GM19043 (cell line): ENCODE measurements around the gene ZNF879.

ENCODE experiments used
- ATAC-seq: cut with Tn5 transposase; IDR thresholded peaks from one replicate; pipeline ENCODE4 v1.9.1; 2021; ENCODE audit warnings: low read depth; ENCODE audit not compliant: unreplicated experiment

The ZNF879 gene

DNA sequence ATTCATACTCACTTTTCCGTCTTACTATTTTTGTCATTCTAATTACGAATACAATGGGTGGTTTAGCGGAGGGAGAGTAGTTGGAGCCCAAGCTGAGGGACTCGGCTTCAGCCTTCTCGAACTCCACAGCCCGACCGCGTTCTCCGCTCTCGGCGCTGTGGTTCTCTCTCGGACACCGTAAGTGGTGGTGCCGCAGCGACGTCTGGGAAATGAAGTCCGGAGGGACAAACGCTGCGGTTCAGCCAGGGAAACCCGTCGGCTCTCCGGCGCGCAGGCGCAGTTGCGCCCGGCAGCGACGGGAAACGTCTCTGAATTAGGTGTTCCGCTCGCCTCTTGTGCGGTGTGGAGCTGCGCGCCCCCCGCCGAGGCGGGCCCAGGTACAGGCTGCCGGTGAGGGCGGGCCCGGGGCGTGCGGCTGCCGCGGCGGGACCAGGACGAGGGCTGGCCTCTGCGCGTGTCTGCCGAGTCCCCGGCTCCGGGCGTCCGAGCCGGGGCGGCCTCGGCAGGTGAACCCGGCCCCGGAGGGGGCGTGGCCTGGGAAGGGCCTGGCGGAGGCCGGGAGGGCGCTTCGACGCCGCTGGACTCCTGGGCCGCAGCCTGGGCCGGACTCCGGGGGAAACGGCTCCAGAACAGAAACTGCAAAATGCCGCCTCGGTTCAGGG lies at the start of gene ZNF879:
ZNF879 (plus strand) TSS at position 277 of the 662 bp plus-strand sequence. CDS start 1,201 bp downstream, outside the sequence.
- peak; percentile 76 for ATAC-seq

- no peak for ATAC-seq
These were observed 42.2 kb upstream of the ZNF879 start for GRCh38 chr5:178981381-178981780.

DNA sequence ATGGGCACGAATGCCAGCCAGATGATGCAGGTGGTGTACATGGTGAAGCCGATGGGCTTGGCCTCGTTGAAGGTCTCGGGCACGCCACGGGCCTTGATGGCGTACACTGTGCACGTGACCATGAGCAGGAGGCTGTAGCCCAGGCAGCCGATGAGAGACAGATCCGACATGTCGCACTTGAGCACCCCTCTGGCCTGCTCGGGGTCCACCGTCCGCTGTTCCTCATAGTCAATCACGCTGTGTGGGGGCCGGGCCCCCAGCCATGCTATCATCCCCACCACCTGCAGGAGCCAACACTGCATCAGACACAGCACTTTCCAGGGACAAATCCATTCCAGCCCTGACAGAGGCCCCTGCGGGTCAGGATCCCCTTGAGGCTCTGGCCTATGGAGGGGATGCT lies 40.7 kb upstream of the ZNF879 start:
- ATAC-seq = no peak

DNA sequence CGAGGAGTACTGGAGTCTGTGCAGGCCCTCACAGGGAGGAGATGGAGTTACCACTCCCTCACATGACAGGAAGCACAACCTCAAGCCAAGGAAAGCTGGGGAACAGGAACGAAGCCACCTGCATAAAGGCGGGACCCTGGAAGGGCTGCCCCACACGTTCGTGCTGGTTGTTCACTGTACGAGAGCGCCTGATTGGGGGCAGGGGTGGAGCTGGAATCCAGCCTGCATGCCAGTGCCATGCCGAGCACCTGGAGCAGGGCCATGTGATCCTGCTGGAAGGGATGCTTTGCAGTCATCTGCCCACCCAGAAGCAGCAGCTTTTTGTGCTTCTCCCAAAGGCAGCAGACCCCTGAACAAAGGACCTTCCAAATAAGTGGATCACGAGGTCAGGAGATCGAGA lies 39.9 kb upstream of the ZNF879 start:
- ATAC-seq = no peak

DNA sequence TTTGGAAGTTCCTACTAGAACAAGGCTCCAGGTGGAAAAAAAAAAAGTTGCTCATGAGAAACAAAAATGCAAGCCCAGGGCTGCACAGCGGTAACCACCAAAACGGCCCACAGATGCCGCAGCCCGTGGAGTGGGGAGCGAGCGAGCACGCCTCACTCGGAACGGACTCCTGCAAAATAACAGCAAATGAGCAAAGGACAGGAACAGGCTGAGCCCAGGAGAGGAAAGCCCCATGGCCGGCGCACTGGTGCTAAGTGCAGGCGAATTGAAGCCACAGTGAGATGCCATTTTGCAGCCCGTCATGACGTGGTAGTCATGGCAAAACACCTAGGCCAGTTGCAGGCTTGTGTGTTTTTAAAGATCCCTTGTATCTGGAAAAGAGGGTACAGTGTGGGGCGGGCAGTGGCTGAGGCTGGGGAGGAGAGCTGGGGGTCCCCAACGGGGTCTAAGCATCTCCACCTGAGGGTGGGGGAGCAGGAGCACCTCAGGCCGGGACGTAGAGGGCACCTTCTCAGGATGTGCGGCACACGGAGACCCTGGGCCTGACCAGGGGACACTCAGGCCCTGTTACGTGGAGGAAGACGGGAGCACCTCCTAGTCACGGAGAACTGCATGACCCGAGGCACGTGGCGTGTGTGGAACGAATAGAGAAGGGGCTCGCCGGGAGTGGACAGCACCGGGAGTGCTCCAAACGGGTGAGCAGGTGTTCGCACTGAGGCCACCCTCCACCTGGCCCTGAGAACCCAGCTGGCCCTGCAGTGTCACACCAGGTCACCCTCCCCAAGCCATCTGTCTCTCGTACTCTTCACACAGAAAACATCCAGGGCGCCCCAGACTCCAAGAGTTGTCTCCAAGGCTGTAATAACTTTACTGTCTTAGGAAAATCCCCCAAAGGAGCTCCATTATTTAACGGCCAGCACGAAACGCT lies 39.2 kb upstream of the ZNF879 start:
- no peak for ATAC-seq

DNA sequence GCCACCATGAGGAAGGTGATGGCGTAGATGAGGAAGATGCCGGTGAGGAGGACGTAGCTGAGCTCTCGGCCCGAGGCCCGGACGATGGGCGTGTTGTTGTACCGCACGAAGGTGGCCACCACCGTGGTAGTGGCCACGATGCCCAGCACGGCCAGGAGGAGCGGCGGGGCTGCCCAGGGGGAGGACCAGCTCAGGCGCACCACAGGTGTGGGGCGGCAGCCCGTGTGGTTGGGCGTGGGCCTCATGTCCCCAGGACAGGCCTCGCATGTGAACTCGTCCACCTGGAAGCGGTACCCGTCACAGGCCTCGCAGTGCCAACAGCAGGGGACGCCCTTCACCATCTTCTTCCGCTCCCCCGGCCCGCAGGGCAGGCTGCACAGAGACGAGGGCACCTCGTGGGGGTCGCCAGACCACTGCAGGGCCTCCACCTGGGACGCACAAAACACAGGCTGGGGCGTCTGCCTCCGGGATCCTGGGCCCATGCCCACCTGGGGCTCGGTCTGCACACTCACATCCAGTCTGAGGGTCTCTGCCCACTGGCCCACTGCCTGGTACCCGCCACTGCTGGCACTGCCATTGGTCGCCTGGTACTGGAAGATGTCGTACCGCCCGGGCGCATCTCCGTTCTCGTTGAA lies 37.2 kb upstream of the ZNF879 start:
- no peak for ATAC-seq

DNA sequence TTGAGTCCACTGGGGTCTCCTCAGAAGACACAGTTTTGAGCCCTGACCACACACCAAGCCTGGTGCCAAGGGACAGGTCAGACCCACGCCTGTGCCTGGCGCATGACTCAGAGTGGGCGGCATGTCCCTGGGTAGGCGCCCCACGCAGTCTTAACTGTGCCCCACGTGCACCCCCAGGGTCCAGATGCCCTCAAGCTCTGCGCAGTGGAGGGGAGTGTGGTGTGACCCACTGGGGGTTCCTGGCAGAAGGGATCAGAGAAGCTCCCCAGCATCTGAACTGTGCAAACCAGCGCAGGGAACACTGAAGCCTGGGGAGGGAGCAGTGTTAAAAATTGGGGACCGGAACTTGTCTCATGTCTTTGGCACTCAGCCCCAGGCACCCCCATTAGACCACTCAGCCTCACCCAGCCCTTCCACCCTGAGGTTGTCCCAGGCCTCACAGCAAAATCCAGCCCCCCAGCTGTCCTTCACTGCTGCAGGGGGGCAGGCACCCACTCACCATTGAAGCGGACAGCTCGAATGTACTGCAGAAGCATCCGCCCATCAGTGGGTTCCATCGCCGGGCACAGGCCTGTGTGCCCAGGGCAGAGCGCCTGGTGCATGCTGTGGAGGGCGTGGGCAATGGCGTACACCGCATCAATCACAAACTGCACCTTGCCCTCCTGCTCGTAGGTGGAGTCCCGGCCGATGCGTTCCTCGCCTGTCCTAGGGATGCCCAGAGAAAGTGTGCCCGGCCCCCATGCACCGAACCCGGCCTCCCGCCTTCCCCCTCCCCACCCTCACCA lies 35.0 kb upstream of the ZNF879 start:
- ATAC-seq = no peak

DNA sequence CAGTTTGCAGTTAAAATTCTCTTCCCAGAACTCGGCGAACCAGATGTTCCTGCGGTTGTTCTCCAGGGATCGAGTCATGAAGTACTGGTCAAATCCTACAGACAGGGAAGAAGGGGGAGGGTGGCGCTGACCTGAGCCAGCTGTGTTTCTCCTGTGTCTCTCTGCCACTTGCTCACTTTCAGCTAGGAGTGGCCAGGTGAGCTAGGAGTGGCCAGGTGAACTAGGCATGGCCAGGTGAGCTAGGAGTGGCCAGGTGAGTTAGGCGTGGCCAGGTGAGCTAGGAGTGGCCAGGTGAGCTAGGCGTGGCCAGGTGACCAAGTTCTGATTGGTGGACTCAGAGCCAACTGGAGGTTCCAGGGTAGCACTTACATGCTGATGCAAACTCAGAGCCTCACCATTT lies 34.3 kb upstream of the ZNF879 start:
- no peak for ATAC-seq

DNA sequence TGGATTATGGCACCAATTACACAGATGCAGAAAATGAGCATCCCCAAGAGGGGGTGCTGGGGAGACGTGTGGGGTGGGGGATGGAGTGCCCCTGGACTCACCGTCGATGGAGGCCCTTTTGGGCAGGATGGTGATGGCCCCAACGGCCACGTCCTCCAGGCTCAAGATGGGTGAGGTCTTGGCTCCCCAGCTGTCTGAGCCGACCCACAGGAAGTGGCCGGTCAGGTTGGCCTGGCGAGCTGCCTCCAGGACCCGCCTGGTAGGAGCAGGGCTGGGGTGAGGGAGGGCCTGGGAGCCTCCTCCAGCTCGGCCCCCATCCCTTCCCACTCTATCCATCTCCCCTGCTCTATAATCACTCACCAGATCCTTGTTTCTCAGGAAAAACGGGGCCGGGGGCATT lies 33.1 kb upstream of the ZNF879 start:
- ATAC-seq = no peak

DNA sequence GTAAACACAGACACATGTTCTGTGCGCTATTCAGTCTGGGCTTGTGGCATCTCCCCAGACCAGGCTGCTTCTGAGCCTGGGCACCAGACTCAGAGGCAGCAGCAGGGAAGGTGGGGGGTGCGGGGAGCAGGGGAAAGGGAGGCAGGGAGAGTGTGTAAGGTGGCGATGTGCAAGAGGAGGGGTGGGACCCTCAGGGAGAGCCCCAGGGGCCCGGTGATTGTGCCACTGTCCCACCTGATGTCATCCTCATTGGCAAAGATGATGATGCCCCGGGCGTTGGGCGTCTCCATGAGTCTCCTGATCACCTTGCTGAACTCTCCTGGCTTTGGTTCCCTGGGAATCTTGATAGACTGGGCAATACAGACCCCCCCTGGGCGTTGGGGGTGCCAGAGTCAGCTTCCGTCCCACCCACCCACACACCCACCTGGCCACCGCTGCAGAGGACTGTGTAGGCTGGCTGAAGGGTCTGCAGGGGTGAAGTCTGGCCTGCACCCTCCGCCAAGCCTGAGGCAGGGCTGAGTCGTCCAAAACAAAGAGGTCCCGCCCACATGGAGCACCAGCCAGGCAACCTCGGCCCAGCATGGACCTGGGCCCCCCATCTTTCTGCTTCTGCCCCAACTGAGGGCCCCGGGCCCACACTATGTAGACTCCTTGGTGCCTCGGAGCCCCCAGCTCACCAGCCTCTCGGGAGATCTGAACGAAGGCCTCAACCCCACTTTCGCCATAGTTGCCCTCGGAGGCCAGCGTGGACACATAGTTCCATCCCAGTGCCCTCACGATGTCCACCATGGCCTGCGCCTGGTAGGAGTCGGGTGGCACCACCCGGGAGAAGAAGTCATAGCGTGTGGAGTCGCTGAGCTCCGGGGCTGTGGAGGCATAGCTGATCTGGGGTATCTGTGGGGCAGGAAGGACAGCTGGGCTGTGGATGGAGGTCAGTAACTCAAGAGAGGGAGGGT lies 32.1 kb upstream of the ZNF879 start:
- ATAC-seq = no peak

GRCh38 chr5:178992291-178992895 lies 31.2 kb upstream of the ZNF879 start:
- ATAC-seq = no peak

DNA sequence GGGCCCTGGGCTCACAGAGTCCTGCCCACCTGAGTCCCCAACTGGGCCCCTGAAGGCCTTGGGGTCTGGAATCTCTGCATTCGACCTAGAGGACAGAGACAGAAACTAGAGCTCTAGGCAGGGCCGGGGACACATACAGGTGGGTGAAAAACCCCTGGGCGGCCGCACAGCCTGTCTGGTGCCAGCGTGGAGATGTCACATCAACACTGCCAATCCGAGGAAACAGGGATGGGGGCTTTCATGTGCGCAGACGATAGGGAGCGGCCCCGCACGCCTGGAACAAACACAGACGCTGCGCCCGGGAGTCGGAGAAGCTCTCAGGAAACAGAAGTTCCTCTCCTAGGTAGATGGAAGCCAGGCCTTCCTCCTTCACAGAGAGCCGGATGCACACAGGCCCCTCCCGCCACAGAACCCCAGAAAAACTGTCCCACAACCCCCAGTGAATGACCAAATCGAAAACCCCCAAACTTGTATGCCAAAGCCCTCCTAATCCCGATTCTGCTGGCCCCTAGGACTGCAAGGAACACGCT lies 30.3 kb upstream of the ZNF879 start:
- ATAC-seq = no peak

DNA sequence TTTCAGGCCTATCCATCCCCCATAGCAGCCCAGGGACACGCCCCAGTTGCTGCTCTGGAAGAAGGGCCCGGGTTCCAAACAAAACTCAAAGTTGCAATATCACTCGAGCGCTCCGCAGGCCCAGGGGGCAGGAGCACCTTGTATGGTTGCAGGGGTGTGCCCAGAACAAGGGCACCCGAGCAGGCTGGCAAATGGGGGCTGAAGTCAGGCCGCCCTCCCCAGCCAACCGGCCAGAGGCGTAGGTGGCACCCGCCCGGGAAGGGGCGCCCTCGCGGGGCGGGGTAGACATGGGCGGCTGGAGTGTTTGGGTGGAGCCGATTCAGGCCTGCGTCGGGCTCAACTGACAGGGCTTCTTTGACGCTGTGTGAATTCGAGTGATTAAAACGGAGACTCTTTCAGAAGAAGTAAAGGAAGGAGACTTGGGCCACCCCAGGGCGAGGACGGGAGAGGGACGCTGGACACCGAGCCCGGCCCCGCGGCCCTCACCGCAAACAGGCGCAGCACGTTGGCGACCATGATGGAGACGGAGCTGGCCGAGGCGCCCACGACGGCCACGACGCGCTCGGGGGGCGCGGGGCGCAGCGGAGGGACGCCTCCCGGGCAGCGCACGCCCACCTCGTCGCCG lies 29.5 kb upstream of the ZNF879 start:
- no peak for ATAC-seq

- ATAC-seq = no peak
These were observed 28.8 kb upstream of the ZNF879 start, which contains the start of gene GRM6 for GRCh38 chr5:178994580-178995340. Gene GRM6, minus strand, starts transcription at chr5:178995320. Its CDS starts 376 bp downstream, at chr5:178994944.

DNA sequence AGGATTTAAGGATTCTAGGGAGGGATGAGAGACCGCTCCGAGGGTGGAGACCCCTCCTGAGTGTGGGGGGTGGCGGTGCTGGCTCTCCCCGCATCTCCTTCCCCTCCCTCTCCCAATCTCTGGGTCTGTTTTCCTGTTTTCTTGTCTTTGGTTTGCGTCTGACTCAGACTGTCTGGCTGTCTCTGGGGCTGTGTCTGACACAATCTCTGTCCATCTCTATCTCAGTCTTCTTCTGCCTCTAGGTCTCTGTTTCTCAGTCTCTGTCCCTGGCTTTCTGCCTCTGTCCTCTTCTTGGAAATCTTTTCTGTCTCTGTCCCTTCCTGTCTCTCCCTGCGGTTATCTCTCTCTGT lies 28.3 kb upstream of the ZNF879 start:
- ATAC-seq = no peak

- no peak for ATAC-seq
These were observed 27.4 kb upstream of the ZNF879 start for GRCh38 chr5:178996156-178996555.

- ATAC-seq = no peak
These were observed 26.4 kb upstream of the ZNF879 start for GRCh38 chr5:178997191-178997590.

- no peak for ATAC-seq
These were observed 25.2 kb upstream of the ZNF879 start for GRCh38 chr5:178998441-178998840.
